HepG2 (cell line): Measurements from ENCODE around the gene TBX21. TPM values are rescaled to one million over a fixed set of nuclear protein-coding genes. Genes with fewer than 3 reads are reported as not detected.

Experiments used
- HNRNPLL ChIP-seq: fragments of 200-400 bp; formaldehyde crosslinking; IDR thresholded peaks from 2 replicates; pipeline ENCODE4 v1.6.1; 2017; ENCODE audit warnings: mild to moderate bottlenecking, low read depth, low read length; ENCODE audit not compliant: poor library complexity, severe bottlenecking
- IKZF1 ChIP-seq: fragments of 450-650 bp; IDR thresholded peaks from 2 replicates; pipeline ENCODE4 v1.7.1; 2016
- MIER3 ChIP-seq: IDR thresholded peaks from 2 replicates; pipeline ENCODE4 v1.6.1; 2016; ENCODE audit warnings: missing compliant biosample characterization, borderline replicate concordance
- MZF1 ChIP-seq: sonication (generic); formaldehyde crosslinking; IDR thresholded peaks from 2 replicates; pipeline ENCODE4 v1.8.1; 2023; ENCODE audit warnings: mild to moderate bottlenecking, missing genetic modification reagents, borderline replicate concordance
- NR2F6 ChIP-seq, 2 experiments: IDR thresholded peaks; 2 replicates each; pipeline ENCODE4 v1.6.1; 2016; ENCODE audit warnings: antibody characterized with exemption in 1 of 2, mild to moderate bottlenecking in 1 of 2
- TCF7L2 ChIP-seq: IDR thresholded peaks from 2 replicates; pipeline ENCODE4 v1.6.1; 2011; ENCODE audit warnings: mild to moderate bottlenecking, low read depth, low read length, moderate library complexity
- ZNF253 ChIP-seq: sonication (generic); formaldehyde crosslinking; IDR thresholded peaks from 2 replicates; pipeline ENCODE4 v1.8.0; 2022; ENCODE audit warnings: mild to moderate bottlenecking, missing genetic modification reagents, borderline replicate concordance
- ZNF3 ChIP-seq: IDR thresholded peaks from 2 replicates; pipeline ENCODE4 v1.7.0; 2017; ENCODE audit warnings: inconsistent platforms
- ZNF672 ChIP-seq: sonication (generic); formaldehyde crosslinking; IDR thresholded peaks from 2 replicates; pipeline ENCODE4 v1.8.1; 2022; ENCODE audit warnings: missing genetic modification reagents
- ZNF7 ChIP-seq: IDR thresholded peaks from 2 replicates; pipeline ENCODE4 v1.6.1; 2016; ENCODE audit warnings: missing biosample characterization, missing genetic modification reagents
- ZNF776 ChIP-seq: sonication (generic); formaldehyde crosslinking; IDR thresholded peaks from 2 replicates; pipeline ENCODE4 v1.4.0; 2020; ENCODE audit warnings: mild to moderate bottlenecking, missing genetic modification reagents
- ZSCAN31 ChIP-seq: sonication (generic); formaldehyde crosslinking; IDR thresholded peaks from 2 replicates; pipeline ENCODE4 v1.5.0; 2020; ENCODE audit warnings: low read depth, mild to moderate bottlenecking, missing genetic modification reagents
- polyA plus RNA-seq, 8 experiments: library from polyadenylated mRNA; depleted of rRNA in 3 of 8; stranded (reverse) in 7 of 8; unstranded in 1 of 8; fragments of >200 nt; fragmentation: Illumina TruSeq in 4 of 8; extraction: Trizol in 4 of 8; gene quantifications; 2 replicates each; pipeline versions ENCODE4 v1.2.1 to v1.2.3, GENCODE V29; 2011 to 2016; ENCODE audit warnings: low read depth in 4 of 8, missing spikeins in 1 of 8, mixed read lengths in 1 of 8; ENCODE audit not compliant: insufficient read depth in 1 of 8
- total RNA-seq, 5 experiments: library from RNA; depleted of rRNA; stranded (reverse); fragments of >200 nt; fragmentation: Illumina TruSeq; extraction: Trizol; gene quantifications; 2 replicates each; pipeline ENCODE4 v1.2.3, GENCODE V29; 2016; ENCODE audit warnings: low read depth in 1 of 5
- TF ChIP-seq, protein P1 (sequence below): sonication (generic); formaldehyde crosslinking; IDR thresholded peaks from 2 replicates; pipeline ENCODE4 v1.5.1; 2020; ENCODE audit warnings: missing genetic modification reagents, mild to moderate bottlenecking, borderline replicate concordance
- TF ChIP-seq, protein P2 (sequence below), 2 experiments: sonication (generic) in 1 of 2; formaldehyde crosslinking in 1 of 2; IDR thresholded peaks; 2 replicates each; pipeline versions ENCODE4 v1.4.0 to v1.6.1; 2018 to 2020; ENCODE audit warnings: missing genetic modification reagents in 2 of 2, borderline replicate concordance in 1 of 2, low read depth in 1 of 2, mild to moderate bottlenecking in 1 of 2, missing biosample characterization in 1 of 2
- TF ChIP-seq, protein P3 (sequence below): sonication (generic); formaldehyde crosslinking; IDR thresholded peaks from 2 replicates; pipeline ENCODE4 v1.9.0; 2021; ENCODE audit warnings: missing genetic modification reagents, mild to moderate bottlenecking, borderline replicate concordance
- TF ChIP-seq, protein P4 (sequence below): sonication (generic); formaldehyde crosslinking; IDR thresholded peaks from 2 replicates; pipeline ENCODE4 v1.9.0; 2021; ENCODE audit warnings: mild to moderate bottlenecking, missing genetic modification reagents

TBX21 gene
- total and polyA plus RNA-seq, 2 of the 13 experiments (the other 11 are each of a cell fraction or from before 2014, with no cell fraction given): not detected

DNA sequence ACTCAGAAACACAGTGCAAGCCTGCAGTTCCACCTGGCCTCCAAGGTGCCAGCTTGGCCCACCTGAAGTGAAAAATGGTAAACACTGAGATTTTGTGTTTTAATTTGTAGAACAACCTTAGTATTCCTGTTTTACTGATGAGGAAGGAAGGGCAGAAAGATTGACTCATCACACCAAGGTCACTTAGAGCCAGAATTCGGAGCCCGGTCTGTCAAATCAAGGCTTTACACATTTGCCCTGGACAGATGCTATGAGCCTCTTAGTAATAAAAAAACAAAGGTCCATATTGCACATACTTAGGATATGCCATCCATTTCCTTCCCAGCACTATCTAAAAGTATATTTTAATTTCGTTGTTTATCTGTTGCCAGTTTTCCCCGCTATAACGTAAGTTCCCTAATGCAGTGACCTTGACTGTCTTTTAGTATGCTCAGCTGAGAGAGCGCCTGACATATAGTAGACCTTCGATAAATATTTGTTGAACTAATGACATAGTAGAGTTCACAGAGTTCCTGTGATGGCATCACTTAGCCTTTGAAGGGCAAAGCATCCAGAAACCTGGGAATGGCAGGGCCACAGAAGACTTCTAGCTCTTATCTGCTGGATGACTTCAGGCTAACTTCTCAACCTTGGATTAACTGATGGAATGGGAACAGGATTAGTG is 46.2 kb upstream of the TBX21 start (continued):
- TF ChIP-seq, protein P1, sequence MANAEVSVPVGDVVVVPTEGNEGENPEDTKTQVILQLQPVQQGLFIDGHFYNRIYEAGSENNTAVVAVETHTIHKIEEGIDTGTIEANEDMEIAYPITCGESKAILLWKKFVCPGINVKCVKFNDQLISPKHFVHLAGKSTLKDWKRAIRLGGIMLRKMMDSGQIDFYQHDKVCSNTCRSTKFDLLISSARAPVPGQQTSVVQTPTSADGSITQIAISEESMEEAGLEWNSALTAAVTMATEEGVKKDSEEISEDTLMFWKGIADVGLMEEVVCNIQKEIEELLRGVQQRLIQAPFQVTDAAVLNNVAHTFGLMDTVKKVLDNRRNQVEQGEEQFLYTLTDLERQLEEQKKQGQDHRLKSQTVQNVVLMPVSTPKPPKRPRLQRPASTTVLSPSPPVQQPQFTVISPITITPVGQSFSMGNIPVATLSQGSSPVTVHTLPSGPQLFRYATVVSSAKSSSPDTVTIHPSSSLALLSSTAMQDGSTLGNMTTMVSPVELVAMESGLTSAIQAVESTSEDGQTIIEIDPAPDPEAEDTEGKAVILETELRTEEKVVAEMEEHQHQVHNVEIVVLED (CRISPR knock-in tag): 0 out of 2 replicates have a peak, but pooled peaks have one; percentile 23
- TF ChIP-seq IKZF1 (no peak), MZF1 (CRISPR knock-in tag) (no peak), ZNF672 (CRISPR knock-in tag) (no peak), HNRNPLL (no peak), ZSCAN31 (CRISPR knock-in tag) (no peak), ZNF776 (CRISPR knock-in tag) (no peak), ZNF3 (peak; percentile 64; the same call in 1 of the 2 replicates), MIER3 (peak; percentile 55; the same call in 1 of the 2 replicates), ZNF7 (CRISPR knock-in tag) (peak; percentile 87), NR2F6 (IDR thresholded peaks at IDR 0.05) (peak; percentile 61), NR2F6 (CRISPR knock-in tag; IDR thresholded peaks at IDR 0.05) (peak; percentile 61; the same call in 1 of the 2 replicates), TCF7L2 (no peak; the same call in 1 of the 2 replicates), ZNF253 (CRISPR knock-in tag) (no peak)
- TF ChIP-seq, protein P2, sequence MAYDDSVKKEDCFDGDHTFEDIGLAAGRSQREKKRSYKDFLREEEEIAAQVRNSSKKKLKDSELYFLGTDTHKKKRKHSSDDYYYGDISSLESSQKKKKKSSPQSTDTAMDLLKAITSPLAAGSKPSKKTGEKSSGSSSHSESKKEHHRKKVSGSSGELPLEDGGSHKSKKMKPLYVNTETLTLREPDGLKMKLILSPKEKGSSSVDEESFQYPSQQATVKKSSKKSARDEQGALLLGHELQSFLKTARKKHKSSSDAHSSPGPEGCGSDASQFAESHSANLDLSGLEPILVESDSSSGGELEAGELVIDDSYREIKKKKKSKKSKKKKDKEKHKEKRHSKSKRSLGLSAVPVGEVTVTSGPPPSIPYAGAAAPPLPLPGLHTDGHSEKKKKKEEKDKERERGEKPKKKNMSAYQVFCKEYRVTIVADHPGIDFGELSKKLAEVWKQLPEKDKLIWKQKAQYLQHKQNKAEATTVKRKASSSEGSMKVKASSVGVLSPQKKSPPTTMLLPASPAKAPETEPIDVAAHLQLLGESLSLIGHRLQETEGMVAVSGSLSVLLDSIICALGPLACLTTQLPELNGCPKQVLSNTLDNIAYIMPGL (CRISPR knock-in tag; IDR thresholded peaks at IDR 0.05; ENCODE audit: borderline replicate concordance in 1 of 2, low read depth in 1 of 2): no peak
- TF ChIP-seq, protein P3, sequence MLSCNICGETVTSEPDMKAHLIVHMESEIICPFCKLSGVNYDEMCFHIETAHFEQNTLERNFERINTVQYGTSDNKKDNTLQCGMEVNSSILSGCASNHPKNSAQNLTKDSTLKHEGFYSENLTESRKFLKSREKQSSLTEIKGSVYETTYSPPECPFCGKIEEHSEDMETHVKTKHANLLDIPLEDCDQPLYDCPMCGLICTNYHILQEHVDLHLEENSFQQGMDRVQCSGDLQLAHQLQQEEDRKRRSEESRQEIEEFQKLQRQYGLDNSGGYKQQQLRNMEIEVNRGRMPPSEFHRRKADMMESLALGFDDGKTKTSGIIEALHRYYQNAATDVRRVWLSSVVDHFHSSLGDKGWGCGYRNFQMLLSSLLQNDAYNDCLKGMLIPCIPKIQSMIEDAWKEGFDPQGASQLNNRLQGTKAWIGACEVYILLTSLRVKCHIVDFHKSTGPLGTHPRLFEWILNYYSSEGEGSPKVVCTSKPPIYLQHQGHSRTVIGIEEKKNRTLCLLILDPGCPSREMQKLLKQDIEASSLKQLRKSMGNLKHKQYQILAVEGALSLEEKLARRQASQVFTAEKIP: no peak
- TF ChIP-seq, protein P4, sequence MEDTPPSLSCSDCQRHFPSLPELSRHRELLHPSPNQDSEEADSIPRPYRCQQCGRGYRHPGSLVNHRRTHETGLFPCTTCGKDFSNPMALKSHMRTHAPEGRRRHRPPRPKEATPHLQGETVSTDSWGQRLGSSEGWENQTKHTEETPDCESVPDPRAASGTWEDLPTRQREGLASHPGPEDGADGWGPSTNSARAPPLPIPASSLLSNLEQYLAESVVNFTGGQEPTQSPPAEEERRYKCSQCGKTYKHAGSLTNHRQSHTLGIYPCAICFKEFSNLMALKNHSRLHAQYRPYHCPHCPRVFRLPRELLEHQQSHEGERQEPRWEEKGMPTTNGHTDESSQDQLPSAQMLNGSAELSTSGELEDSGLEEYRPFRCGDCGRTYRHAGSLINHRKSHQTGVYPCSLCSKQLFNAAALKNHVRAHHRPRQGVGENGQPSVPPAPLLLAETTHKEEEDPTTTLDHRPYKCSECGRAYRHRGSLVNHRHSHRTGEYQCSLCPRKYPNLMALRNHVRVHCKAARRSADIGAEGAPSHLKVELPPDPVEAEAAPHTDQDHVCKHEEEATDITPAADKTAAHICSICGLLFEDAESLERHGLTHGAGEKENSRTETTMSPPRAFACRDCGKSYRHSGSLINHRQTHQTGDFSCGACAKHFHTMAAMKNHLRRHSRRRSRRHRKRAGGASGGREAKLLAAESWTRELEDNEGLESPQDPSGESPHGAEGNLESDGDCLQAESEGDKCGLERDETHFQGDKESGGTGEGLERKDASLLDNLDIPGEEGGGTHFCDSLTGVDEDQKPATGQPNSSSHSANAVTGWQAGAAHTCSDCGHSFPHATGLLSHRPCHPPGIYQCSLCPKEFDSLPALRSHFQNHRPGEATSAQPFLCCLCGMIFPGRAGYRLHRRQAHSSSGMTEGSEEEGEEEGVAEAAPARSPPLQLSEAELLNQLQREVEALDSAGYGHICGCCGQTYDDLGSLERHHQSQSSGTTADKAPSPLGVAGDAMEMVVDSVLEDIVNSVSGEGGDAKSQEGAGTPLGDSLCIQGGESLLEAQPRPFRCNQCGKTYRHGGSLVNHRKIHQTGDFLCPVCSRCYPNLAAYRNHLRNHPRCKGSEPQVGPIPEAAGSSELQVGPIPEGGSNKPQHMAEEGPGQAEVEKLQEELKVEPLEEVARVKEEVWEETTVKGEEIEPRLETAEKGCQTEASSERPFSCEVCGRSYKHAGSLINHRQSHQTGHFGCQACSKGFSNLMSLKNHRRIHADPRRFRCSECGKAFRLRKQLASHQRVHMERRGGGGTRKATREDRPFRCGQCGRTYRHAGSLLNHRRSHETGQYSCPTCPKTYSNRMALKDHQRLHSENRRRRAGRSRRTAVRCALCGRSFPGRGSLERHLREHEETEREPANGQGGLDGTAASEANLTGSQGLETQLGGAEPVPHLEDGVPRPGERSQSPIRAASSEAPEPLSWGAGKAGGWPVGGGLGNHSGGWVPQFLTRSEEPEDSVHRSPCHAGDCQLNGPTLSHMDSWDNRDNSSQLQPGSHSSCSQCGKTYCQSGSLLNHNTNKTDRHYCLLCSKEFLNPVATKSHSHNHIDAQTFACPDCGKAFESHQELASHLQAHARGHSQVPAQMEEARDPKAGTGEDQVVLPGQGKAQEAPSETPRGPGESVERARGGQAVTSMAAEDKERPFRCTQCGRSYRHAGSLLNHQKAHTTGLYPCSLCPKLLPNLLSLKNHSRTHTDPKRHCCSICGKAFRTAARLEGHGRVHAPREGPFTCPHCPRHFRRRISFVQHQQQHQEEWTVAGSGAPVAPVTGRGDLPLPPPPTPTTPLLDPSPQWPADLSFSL (CRISPR knock-in tag): no peak
